Skeletal muscle satellite cell (primary cell): ENCODE data around the gene LY6G5B. TPM values are rescaled to one million over a fixed set of nuclear protein-coding genes. Genes with fewer than 3 reads are reported as not detected.

Experiments
- small RNA-seq: library from RNA; depleted of rRNA; stranded (forward); fragments of <200 nt; gene quantifications from one replicate; pipeline ENCODE3, GENCODE V24; 2012

Gene LY6G5B

Small RNA genes within 50 kb of the gene (small RNA-seq; reads per million reads assigned to genes)
- gene LY6G6D (not detected), gene MIR4646 (not detected), gene MIR6832 (not detected), gene RF00019 (not detected), gene SNORA38 (486 reads per million, percentile 98 among the genes with 10 or more reads in this experiment)
